ENCODE measurements around the gene CDX1.

Gene CDX1

GRCh38 chr5:150163547-150164059, 3.0 kb upstream of the CDX1 start:
- no peak for DNase-seq

GRCh38 chr5:150164211-150164980, 2.2 kb upstream of the CDX1 start:
- DNase-seq: no peak

DNA sequence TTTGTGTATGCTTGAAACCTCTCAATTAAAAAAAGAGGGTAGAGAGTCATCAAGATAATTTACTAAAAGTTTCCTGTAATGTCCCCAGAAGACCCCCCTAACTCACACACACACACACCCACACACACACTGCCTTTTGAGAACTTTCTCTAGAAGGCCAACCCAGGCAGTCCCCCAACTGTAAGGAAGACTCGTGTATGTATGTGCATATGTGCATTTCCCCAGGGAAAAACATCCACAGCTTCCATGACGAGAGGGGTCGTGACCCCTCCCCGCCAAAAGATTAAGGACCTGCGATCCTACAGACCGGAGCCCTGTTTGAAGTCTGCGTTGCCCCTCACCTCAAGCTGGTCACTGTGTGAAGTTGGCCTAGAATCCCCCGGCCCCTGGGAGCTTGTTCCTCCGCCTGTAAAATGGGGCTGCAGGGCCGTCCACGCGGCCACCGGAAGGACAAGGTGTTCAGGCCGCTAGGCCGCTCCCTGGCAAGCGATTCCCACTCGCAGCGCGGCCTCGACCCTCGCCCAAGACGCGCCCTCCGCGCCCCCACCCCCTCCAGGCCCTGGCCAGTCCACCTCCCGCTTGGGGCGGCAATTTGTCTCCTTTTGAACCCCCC, 435 bp upstream of the CDX1 start:
- DNase-seq: no peak

DNA sequence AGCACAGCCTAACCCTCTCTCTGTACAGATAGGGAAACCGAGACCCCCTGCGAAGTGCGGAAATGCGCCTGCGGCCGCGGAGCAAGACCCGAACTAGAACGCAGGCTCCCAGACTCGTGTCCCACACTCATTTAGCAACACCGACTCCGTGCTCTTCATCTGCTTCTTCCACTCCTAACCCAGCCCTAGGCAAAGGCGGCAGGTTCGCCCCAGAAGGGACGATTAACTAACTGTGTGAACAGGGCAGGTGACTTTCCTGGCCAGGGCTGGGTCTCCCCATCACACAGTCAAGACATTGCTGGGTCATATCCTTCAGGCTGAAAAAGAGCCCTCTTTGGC, 903 bp downstream of the CDX1 start:
- no peak for DNase-seq

- DNase-seq: no peak
Observed at GRCh38 chr5:150167908-150168307, 1.3 kb downstream of the CDX1 start.

DNA sequence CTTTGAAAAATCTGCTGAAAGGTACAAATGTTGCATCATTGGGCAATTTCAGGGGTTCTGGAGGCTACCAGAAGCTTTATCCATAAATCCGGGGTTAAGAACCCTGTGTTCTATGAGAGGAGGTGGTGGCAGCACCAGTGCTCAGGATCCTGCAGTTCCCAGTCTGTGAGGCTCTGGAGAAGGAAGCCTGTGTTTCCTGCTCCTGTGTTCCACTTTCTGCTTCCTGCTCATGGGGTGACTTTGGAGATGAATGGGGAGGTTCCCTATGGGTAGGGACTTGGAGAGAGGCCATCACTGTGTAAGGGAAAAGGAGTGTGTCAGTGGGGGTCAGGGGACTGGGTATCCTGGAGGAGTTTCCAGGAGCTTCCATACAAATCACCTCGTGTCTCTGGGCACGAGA, 2.3 kb downstream of the CDX1 start:
- no peak for DNase-seq

DNA sequence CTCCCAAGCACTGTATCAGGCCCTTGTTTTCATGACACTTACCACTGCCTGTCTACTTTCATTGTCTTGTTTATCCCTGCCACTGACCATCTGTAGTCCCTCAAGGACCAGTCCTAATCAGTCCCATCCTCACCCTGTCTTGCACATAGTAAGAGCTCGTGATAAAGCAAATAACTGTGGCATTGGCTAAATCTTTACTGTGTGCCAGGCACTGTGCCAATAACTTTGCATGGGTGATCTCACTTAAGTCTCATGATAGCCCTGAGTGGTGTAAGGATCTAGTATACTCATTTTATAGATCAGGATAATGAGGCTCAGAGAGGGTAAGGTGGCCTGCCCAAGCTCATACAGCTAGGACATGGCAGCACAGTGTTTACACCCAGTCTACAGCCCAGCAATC, 5.6 kb downstream of the CDX1 start:
- no peak for DNase-seq

DNA sequence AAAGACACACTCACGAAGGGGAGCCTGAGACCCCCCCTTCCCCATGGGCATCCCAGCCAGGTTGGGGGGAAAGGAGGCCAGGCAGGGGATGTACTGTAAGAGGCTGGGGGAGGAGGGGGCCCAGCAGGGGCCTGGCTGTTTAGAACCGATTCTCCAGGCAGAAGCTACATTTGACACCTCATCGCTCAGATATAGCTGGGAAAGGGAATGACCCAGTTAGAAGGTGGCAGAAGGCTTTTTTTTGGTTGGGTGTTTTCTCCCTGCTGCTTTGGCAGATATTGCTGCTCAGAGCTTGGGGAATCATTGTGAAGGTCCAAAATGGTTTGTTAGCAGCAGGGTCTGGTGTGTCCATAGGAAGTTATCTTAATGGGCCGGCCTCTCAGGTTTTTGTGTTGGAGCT, 6.0 kb downstream of the CDX1 start:
- DNase-seq: no peak

GRCh38 chr5:150173161-150173560, 6.6 kb downstream of the CDX1 start:
- no peak for DNase-seq

- DNase-seq: no peak
Observed at GRCh38 chr5:150174285-150174684, 7.7 kb downstream of the CDX1 start.

GRCh38 chr5:150175076-150175475, 8.5 kb downstream of the CDX1 start:
- DNase-seq: no peak

DNA sequence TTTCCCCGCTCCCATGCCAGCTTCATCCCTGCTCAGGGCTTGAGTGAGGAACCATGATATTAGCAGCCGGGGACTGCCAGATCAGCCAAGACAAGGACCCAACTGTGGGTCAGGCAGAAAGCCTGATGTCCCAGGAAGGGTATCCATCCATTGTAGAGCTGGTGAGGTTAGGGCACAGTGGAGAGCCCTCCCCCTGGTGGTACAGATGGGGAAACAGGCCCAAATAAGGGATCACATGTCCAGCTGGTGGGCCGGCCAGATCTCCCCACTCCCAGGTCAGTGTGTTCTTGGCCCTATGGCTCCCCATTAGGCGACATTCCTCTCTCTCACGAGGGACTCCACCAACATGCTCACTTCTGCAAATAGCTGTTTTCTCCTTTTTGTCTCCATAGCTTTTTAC, 9.0 kb downstream of the CDX1 start:
- no peak for DNase-seq

DNA sequence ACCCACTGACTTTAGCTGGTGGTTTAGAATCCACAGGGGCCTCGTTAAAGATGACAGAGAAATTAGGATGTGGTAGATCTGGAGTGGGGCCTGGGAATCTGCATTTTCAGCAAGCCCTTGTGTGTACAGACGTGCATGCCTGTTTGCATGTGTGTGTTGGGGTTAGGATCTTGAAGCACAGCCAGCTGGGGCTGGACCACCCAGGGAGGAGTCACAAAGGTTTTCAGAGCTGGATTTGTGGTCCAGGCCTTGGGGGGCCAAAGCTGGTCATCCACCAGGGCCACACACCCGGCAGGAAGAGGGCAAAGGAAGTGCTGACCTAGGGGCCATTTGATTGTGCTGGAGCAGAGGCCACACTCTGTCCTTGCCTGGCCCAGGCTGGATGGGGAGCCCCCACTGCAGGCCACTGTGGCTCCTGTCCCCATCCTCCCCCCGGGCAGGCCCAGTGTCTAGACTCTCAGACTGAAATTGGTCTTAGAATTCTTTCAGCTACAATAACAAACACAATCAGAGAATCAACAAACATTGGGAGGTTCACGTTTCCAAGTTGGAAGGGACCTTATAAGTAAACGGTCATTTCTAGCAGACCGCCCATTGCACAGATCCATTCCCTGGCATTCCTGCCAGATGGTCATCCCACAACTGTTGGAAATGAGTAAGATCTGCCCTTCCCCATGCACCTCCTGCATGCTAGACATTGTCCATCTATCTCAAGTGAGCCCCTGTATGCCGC, 10.3 kb downstream of the CDX1 start:
- no peak for DNase-seq

GRCh38 chr5:150177721-150178120, 11.1 kb downstream of the CDX1 start:
- DNase-seq: no peak

- DNase-seq: no peak
Observed at GRCh38 chr5:150178262-150178661, 11.7 kb downstream of the CDX1 start.

GRCh38 chr5:150179019-150179620, 12.5 kb downstream of the CDX1 start:
- DNase-seq: no peak

DNA sequence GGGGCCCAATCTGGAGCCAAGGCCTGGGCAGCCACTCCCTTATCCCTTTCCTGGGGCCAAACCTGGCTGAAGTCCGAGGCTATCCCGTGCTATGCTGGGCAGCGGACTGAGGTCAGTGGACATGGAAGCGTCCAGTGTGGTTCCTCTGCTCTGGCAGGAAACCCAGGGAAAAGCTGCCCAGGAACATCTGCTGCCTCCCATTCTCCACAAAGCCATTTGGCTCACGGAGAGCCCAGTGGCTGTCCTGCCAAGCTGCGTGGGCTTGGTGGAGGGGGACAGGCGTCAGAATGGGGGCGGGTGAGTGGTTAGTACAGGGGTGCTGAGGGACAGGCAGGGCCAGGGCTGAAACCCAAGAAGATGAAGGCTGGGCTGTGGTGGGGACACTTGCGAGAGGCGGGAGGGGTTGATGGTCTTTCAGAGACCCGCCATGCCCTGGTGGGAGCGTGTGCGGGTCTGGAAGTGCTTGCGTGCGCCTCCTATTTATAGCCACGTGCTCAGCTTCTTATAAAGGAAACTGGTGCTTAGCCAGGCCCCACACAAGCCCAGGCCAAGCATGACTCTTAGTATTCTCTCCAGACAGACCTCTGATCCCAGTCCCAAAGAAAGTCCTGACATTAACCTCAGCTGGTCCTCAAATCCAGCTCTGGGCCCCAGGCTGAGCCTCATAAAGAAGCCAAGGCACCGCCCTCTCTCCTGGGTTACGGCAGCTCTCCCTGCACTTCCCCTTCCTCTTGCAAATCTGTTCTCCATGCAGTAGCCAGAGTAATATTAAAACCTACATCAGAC, 13.9 kb downstream of the CDX1 start:
- DNase-seq: no peak

DNA sequence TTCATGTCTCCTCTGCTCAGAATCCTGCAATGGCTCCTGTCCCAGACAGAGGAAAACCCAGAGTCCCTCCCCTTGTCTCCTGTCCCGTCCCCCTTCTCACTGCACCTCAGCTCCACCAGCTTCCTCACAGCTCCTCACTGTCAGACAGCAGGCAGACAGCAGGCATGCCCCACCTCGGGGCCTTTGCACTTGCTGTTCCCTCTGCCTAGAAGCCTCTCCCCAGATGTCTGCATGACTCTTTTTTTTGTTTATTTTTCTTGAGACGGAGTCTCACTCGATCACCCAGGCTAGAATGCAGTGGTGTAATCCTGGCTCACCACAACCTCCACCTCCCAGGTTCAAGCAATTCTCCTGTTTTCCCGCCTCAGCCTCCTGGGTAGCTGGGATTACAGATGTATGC, 14.4 kb downstream of the CDX1 start:
- DNase-seq: no peak

- DNase-seq: no peak
Observed at GRCh38 chr5:150181766-150182545, 15.4 kb downstream of the CDX1 start.

- no peak for DNase-seq
Observed at GRCh38 chr5:150182774-150183173, 16.2 kb downstream of the CDX1 start.

DNA sequence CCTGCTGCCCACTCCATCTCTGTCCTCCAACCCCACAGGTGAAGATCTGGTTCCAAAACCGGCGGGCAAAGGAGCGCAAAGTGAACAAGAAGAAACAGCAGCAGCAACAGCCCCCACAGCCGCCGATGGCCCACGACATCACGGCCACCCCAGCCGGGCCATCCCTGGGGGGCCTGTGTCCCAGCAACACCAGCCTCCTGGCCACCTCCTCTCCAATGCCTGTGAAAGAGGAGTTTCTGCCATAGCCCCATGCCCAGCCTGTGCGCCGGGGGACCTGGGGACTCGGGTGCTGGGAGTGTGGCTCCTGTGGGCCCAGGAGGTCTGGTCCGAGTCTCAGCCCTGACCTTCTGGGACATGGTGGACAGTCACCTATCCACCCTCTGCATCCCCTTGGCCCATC, 16.9 kb downstream of the CDX1 start:
- DNase-seq: no peak

GRCh38 chr5:150184006-150184405, 17.4 kb downstream of the CDX1 start:
- no peak for DNase-seq
